Right lobe of liver (tissue), 4 donors: ENCODE measurements around the gene CDC40.

Source experiments
- POLR2A ChIP-seq: fragments of 450-650 bp; IDR thresholded peaks from one replicate; pipeline ENCODE4 v1.6.1; 2017; ENCODE audit warnings: antibody characterized with exemption, mild to moderate bottlenecking
- TF ChIP-seq, protein P1 (sequence below), 4 donors: fragments of 200-600 bp in 3 of 4; fragments of 450-650 bp in 1 of 4; IDR thresholded peaks; one replicate each; pipeline versions ENCODE4 v1.5.1 to v1.8.0; 2016 to 2022; ENCODE audit warnings: antibody characterized with exemption in 4 of 4, mild to moderate bottlenecking in 2 of 4
- donor health status: DM: no; HTN: no; CAD: no.
- donor health status: DM: no; HTN: no; CAD: no.
- donor health status: DM: no; HTN: yes; CAD: no.

DNA sequence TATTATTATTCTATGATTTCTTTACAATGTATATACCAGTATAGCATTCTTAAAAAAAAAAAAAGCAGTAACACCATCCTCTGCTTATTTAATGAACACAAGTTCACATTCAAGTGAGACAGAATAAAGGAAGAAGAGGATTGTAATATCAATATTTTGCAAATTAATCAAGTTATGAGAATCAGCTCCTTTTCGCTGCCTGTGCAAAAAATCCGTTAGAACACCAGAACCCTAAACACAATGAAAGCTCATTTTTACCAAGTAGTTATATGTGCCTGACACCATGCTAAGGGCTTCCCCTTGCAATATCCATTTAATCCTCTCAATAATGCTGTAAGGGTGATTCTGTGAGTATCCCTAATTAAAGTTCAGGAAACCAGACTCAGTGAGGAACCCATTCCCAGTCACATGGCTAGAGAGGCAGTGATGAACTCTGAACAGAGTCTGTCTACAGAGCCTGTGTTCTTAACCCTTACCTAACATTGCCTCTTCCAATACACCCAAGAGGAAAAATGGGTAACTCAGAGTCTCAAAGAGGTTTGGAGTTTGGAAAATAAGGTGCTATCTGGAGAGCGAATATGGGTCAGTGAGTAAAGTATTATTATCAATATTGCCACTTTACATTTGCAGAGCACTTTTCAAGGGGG is 66.8 kb downstream of the CDC40 start:
- TF ChIP-seq, protein P1, sequence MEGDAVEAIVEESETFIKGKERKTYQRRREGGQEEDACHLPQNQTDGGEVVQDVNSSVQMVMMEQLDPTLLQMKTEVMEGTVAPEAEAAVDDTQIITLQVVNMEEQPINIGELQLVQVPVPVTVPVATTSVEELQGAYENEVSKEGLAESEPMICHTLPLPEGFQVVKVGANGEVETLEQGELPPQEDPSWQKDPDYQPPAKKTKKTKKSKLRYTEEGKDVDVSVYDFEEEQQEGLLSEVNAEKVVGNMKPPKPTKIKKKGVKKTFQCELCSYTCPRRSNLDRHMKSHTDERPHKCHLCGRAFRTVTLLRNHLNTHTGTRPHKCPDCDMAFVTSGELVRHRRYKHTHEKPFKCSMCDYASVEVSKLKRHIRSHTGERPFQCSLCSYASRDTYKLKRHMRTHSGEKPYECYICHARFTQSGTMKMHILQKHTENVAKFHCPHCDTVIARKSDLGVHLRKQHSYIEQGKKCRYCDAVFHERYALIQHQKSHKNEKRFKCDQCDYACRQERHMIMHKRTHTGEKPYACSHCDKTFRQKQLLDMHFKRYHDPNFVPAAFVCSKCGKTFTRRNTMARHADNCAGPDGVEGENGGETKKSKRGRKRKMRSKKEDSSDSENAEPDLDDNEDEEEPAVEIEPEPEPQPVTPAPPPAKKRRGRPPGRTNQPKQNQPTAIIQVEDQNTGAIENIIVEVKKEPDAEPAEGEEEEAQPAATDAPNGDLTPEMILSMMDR (IDR thresholded peaks at IDR 0.05) = no peak
- TF ChIP-seq POLR2A = no peak
